GM19099 (cell line): ENCODE data around the gene ASPHD1.

ENCODE experiments used
- POLR2A ChIP-seq: IDR thresholded peaks from 3 replicates; pipeline ENCODE4 v1.6.1; 2011; ENCODE audit warnings: low read depth; ENCODE audit not compliant: insufficient read length; ENCODE audit errors: extremely low read depth

ASPHD1 gene

DNA sequence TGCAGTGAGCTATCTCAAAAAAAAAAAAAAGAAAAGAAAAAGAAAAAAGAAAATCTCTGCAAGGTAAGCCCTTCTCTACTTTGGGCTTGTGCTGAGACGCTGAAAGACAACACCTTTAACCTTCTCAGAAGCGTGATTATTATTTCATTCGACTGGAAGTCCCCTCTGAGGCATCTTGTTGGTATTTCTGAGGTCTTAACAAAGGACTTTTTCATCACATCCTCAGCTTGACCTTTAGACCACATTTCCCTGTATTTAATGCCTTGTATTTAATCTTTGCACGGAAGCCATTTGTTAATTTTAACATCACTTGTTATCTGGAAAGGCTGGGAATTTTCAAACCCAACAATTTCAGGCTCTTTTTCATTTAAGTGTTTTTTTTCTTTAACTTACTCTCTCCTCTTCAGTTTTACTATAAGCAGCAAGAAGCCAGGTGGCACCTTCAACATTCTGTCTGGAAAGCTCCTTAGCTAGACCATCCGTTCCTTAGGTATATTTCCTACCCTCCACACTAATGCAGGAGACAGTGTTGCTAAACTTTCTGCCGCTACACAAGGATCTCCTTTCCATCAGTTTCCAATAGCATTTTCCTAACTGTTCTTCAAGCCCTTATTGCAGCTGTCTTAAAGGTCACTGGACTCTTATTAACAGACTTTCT is 15.4 kb downstream of the ASPHD1 start:
- no peak for TF ChIP-seq POLR2A

DNA sequence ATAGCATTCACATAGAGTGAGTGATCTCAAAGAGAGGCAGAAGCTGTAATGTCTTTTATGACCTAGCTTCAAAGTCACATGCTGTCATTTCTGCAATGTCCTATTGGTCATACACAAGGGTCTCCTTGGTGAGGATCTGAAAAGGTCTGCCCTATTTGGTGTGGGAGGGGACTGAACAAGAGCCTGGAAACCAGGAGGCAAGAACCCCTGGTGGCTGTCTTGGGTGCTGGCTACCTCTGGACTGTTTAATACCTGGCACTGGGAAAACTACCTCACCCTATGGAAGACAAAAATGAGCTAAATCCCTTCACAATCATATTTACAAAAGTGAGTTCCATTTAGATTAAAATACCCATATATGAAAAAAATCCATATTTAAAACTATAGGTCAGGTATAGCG is 16.7 kb downstream of the ASPHD1 start:
- no peak for TF ChIP-seq POLR2A

- TF ChIP-seq POLR2A, result no peak
Measured at GRCh38 chr16:29920288-29921033, 20.2 kb downstream of the ASPHD1 start.

- no peak for TF ChIP-seq POLR2A
Measured at GRCh38 chr16:29921034-29921385, 20.7 kb downstream of the ASPHD1 start.

GRCh38 chr16:29922326-29922725 is 22.0 kb downstream of the ASPHD1 start:
- TF ChIP-seq POLR2A, result no peak

DNA sequence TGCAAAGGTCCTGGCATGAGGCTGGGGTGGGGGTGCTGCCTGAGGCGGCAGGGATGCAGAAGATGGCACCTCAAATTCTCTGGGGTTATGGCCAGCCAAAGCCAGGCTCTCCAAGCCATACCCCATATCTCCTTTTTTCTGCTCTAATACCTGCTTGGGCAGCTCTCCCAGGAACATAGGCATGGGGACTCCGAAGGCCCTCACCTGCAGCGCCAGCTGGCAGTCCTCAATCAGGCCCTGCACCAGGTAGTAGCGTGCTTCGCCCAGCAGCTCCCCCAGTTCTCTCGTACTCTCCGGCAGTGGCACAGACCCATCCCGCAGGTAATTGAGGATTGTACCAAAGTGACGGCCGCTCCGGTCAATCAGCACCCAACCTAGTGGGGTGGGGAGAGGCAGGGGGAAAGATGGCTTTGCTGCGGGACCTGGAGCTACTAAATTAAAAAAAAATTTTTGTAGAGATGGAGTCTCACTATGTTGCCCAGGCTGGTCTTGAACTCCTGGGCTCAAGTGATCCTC is 22.8 kb downstream of the ASPHD1 start:
- no peak for TF ChIP-seq POLR2A

GRCh38 chr16:29925105-29925756 is 24.9 kb downstream of the ASPHD1 start:
- TF ChIP-seq POLR2A, result no peak

DNA sequence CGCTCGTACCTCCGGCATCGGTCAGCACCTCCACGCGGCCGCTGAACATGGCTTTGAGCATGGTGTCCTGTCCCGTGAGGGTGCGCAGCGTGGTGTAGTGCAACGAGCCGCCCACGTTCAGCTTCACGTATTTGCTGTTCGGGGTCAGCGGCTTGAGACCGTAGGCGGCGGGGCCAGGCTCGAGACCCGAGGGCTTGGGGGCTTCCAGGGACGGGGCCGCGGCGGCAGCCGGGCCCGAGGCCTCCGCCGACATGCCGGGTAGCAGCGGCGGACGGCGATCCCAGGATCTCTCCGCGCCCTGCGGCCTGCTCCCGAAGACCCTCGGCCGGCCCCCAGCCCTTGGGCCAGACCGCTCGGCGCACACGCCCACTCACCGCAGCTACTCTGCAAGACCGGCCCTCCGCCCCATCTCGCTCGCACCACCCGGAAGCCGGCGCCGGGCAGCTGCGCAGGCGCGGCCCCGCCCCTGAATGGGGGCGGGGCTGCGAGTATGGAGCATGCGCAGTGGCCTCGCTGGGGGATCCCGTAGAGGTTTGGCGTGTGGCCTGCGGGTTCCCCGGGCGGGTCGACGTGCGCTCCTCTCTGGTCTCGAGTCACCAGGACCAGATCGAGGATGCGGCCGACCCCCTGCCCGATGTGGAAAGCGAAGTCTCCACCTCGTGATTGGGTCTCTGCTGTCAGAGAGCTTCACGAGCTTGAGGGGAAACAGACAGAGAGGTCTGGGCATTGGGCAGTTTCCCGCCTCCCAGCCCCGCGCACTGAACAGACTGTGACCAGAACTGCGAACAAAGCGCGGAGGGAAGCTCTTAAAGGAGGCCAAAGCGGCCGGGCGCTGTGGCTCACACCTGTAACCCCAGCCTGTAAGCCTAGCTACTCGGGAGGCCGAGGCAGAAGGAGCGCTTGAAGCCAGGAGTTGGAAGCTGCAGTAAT is 25.8 kb downstream of the ASPHD1 start, which contains the start of gene KCTD13:
Gene KCTD13 (minus strand): TSS at position 446 of the 930 bp plus-strand sequence. CDS start 193 bp downstream, at position 253.
- peak; percentile 89 for TF ChIP-seq POLR2A

GRCh38 chr16:29926711-29927052 is 26.4 kb downstream of the ASPHD1 start:
- no peak for TF ChIP-seq POLR2A

GRCh38 chr16:29927070-29927905 is 27.0 kb downstream of the ASPHD1 start:
- no peak for TF ChIP-seq POLR2A

DNA sequence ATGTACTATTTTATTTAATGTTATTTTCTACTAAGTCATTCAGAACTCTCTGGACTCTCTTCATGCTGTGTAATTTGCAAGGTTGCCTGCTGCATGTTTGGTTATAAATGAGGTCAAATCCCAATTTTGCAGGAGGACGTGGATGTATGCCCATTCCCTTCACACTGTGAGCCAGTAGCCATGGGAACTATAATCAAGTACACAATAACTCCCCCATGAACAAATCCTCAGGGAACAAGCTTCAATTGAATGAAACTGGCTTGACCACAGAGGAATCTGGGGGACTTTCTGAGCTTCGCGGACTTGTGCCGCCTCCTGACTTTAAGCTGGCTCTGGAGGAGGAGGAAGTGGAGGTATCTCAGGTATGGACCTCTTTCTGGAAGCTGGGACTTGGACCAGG is 40.4 kb downstream of the ASPHD1 start:
- TF ChIP-seq POLR2A, result no peak

DNA sequence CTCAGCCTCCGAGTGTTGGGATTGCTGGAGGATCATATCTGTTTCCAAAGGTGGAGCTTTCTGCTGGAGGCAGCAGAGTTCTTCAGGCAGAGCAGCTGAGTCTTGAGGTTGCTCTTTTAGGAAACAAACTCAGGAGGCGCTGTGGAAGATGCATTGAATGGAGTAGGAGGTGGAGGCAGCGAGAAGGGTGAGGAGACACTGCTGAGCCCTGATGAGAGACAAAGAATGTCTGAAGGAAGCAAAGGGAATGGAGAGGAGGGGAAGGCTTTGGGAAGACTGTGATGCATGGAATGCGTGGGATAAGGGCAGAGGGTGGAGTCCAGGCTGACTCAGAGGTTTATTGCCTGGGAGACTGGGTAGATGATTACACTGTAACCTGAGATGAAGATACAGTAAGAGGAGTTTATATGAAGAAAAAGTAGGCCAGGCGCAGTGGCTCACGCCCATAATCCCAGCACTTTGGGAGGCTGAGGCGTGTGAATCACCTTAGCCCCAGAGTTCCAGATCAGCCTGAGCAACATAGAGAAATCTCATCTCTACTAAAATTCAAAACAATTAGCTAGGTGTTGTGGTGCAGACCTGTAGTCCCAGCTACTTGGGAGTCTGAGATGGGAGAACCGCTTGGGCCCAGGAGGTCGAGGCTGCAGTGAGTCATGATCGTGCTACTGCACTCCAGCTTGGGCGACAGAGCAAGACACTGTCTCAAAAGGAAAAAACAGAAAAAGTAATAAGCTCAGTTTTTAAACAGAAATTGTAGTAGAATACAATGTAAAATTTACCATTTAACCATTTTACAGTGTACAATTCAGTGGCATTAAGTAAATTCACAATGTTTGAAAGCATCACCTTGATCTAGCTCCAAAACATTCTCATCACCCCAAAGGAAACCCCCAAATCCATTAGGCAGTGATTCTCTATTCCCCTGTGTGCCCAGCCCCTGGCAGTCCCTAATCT is 43.8 kb downstream of the ASPHD1 start:
- no peak for TF ChIP-seq POLR2A

DNA sequence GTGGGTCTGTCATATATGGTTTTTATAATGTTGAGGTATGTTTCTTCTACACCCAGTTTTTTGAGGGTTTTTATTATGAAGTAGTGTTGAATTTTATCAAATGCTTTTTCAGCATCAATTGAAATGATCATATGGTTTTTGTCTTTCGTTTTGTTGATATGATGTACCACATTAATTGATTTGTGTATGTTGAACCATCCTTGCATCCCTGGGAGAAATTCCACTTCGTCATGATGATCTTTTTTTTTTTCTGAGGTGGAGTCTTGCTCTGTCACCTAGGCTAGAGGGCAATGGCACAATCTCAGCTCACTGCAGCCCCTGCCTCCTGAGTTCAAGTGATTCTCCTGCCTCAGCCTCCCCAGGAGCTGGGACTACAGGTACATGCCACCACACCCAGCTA is 47.6 kb downstream of the ASPHD1 start:
- no peak for TF ChIP-seq POLR2A
